Stomach (tissue), 4 donors: ENCODE results near the gene EIF4B.

Source experiments
- EP300 ChIP-seq: sonication (generic); formaldehyde crosslinking; IDR thresholded peaks from one replicate; pipeline ENCODE4 v1.6.1; 2017; ENCODE audit warnings: antibody characterized with exemption
- TF ChIP-seq, protein P1 (sequence below), 7 experiments: fragments of 450-650 bp in 4 of 7; fragments of 200-600 bp in 3 of 7; sonication (generic) in 3 of 7; IDR thresholded peaks; one replicate each; pipeline ENCODE4 v1.5.1; 2016 to 2019; ENCODE audit warnings: antibody characterized with exemption in 7 of 7, control low read depth in 2 of 7, mild to moderate bottlenecking in 1 of 7

DNA sequence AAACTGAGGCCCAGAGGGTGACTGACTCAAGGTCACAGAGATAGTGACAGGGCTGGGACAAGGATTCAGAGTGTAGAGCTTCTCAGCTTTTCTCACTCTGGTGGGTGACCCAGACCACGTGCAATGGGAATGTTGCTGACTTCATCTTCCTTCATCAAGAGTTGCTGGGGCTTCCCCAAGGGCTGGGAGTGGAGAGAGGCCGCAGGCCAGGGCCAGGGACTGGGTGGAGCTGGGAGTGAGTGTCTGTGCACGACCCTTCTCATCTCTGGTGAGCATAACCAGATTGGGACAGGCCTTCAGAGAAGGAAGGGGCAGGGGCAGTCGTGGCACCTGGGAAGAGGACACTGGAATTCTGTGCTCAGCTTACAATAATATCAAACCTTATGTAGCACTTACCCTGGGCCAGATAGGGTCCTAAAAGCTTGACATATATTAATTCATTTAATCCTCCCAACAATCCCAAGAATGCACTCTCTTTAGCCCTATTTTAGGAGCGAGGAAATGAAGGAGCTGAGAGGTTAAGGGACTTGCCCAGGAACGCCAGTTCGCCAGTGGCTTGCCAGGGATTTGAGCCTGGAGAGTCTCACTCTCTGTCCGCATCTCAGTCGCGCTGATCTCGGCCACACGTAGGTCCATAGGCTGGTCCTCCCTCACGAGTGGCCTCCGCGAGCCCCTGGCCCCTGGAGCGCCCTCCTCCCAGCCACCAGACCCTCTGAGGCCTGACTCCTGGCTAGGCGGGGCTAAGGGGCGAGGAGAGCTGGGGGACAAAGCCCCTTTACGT, 41.5 kb upstream of the EIF4B start:
- TF ChIP-seq, protein P1, sequence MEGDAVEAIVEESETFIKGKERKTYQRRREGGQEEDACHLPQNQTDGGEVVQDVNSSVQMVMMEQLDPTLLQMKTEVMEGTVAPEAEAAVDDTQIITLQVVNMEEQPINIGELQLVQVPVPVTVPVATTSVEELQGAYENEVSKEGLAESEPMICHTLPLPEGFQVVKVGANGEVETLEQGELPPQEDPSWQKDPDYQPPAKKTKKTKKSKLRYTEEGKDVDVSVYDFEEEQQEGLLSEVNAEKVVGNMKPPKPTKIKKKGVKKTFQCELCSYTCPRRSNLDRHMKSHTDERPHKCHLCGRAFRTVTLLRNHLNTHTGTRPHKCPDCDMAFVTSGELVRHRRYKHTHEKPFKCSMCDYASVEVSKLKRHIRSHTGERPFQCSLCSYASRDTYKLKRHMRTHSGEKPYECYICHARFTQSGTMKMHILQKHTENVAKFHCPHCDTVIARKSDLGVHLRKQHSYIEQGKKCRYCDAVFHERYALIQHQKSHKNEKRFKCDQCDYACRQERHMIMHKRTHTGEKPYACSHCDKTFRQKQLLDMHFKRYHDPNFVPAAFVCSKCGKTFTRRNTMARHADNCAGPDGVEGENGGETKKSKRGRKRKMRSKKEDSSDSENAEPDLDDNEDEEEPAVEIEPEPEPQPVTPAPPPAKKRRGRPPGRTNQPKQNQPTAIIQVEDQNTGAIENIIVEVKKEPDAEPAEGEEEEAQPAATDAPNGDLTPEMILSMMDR (IDR thresholded peaks at IDR 0.05), result no peak
- no peak for TF ChIP-seq EP300
